Naive B cell (primary cell): Measurements from ENCODE around the gene CHPT1. TPM values are rescaled to one million over a fixed set of nuclear protein-coding genes. Genes with fewer than 3 reads are reported as not detected.

Source experiments
- ATAC-seq, 2 donors: fragments of 150-1000 bp; cut with Tn5 transposase; 2 replicates each; pipeline ENCODE4 v1.10.0; 2021; ENCODE audit warnings: low read depth in 2 of 2, mild to moderate bottlenecking in 2 of 2, moderate library complexity in 2 of 2
- DNase-seq: peaks from one replicate; pipeline ENCODE4 v3.0.0; 2022
- H3K27ac Mint-ChIP-seq, 6 donors: one replicate each; pipeline ENCODE4 v1.8.0; 2020 to 2022; ENCODE audit warnings: mild to moderate bottlenecking in 6 of 6, mixed read lengths in 6 of 6, moderate library complexity in 5 of 6, inconsistent platforms in 2 of 6
- H3K27me3 Mint-ChIP-seq, 3 donors: one replicate each; pipeline ENCODE4 v1.8.0; 2021 to 2022; ENCODE audit warnings: mixed read lengths in 3 of 3, mild to moderate bottlenecking in 1 of 3
- H3K36me3 Mint-ChIP-seq, 2 donors: one replicate each; pipeline ENCODE4 v1.8.0; 2020 to 2022; ENCODE audit warnings: mixed read lengths in 2 of 2, inconsistent platforms in 1 of 2, mild to moderate bottlenecking in 1 of 2
- H3K4me1 Mint-ChIP-seq, 3 donors: one replicate each; pipeline ENCODE4 v1.8.0; 2020 to 2022; ENCODE audit warnings: mixed read lengths in 3 of 3, inconsistent platforms in 1 of 3, mild to moderate bottlenecking in 1 of 3, moderate library complexity in 1 of 3
- H3K4me3 Mint-ChIP-seq, 8 donors: one replicate each; pipeline ENCODE4 v1.8.0; 2020 to 2022; ENCODE audit warnings: mild to moderate bottlenecking in 8 of 8, mixed read lengths in 8 of 8, moderate library complexity in 8 of 8, inconsistent platforms in 2 of 8
- H3K9me3 Mint-ChIP-seq, 7 donors: one replicate each; pipeline ENCODE4 v1.8.0; 2020 to 2022; ENCODE audit warnings: mixed read lengths in 7 of 7, mild to moderate bottlenecking in 5 of 7, inconsistent platforms in 2 of 7, moderate library complexity in 1 of 7
- polyA plus RNA-seq, 6 donors: library from polyadenylated mRNA; unstranded; fragments of 300-500 nt; fragmentation: Illumina TruSeq; gene quantifications; one replicate each; pipeline ENCODE4 v1.2.3, GENCODE V29; 2021; ENCODE audit warnings: low read depth in 6 of 6

CHPT1 gene
- polyA plus RNA-seq, 6 donors from 2014 or later = 88.3 to 185 (median 105) TPM

DNA sequence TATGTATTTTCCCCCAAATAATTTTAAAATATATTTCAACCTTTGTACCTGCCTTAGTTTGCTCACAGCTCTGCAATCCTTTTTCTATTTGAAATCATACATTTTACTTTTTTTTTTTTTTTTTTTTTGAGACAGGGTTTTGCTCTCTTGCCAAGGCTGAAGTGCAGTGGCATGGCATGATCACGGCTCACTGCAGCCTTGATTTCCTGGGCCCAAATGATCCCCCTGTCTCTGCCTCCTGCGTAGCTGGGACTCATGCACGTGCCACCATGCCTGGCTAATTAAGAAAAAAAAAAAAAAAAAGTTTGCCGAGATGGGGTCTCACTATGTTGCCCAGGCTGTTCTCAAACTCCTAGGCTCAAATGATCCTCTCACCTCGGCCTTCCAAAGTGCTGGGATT, 43.1 kb downstream of the CHPT1 start:
- peaks cover 42 to 49% (median 43%) of the 10 kb centered on the region in 3 donors for H3K4me1 Mint-ChIP-seq
- no peak overlapping the region for H3K4me3 Mint-ChIP-seq
- no peaks in the 10 kb centered on the region for H3K27me3 Mint-ChIP-seq
- ATAC-seq (no peak), DNase-seq (no peak)
- peak overlapping the region in 4 of 6 donors; percentile 63 to 100 (median 100) for H3K27ac Mint-ChIP-seq
- H3K36me3 Mint-ChIP-seq = peaks cover 18 to 21% of the 10 kb centered on the region in 2 donors
- no peaks in the 10 kb centered on the region for H3K9me3 Mint-ChIP-seq

DNA sequence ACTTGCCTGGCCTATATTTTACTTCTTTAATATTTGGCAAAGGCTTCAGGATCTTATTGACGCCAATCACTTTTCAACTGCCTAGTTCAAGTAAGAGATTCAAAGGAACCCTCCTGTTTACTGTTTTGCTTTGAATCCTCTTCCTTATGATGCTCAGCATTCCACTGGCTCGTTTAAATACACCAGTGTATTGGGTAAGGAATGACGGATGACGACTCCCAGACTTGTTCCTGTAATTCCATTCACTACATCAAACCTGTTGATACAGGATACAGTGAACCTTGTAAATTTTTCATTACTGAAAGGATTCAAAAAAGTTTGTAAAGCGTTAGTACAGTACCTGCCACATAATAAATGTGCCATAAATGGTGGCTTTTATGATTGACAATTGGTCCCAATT, 43.5 kb downstream of the CHPT1 start:
- Mint-ChIP-seq H3K27me3 (no peaks in the 10 kb centered on the region), H3K4me1 (peaks cover 42 to 52% (median 43%) of the 10 kb centered on the region in 3 donors), H3K36me3 (peaks cover 18 to 21% of the 10 kb centered on the region in 2 donors), H3K9me3 (no peaks in the 10 kb centered on the region), H3K4me3 (peak overlapping the region in 1 of 8 donors; percentile 75), H3K27ac (peak overlapping the region; percentile 99 to 100 (median 100))
- ATAC-seq = no peak
- no peak for DNase-seq

GRCh38 chr12:101743242-101743641, 45.8 kb downstream of the CHPT1 start:
- DNase-seq (no peak), ATAC-seq (no peak)
- Mint-ChIP-seq H3K4me3 (peak overlapping the region; percentile 34 to 91 (median 76)), H3K36me3 (peaks cover 12 to 24% of the 10 kb centered on the region in 2 donors), H3K4me1 (peaks cover 51 to 66% (median 55%) of the 10 kb centered on the region in 3 donors), H3K27ac (peak overlapping the region; percentile 99 to 100 (median 100)), H3K27me3 (no peaks in the 10 kb centered on the region), H3K9me3 (no peaks in the 10 kb centered on the region)

DNA sequence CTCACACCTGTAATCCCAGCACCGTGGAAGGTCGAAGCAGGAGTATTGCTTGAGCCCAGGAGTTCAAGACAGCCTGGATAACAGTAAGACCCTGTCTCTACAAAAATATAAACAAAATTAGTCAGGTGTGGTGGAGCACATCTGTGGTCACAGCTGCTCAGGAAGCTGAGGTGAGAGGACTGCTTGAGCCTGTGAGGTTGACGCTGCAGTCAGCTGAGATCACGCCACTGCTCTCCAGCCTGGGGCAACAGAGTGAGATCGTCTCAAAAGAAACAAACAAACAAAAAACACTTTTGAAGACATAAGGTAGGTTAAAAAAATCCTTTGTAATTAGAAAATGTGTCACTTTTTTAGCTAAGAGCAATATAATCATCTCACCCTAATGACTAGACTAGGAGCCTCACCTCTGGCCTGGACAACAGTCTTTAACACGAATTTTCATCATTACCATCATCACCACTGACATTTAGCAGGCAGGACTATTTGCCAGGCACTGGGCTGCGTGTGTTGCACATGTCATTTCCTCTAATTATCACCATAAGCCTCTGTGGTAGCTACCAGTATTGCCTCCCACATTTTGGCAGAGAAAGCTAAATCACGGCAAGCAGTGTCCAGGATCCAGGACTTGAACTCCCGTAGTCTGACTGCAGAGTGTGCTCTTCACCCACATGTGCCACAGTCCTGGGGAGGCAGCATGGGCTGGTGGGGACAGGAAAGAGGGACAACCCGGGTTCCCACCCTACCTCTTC, 46.5 kb downstream of the CHPT1 start:
- peaks cover 51 to 69% (median 59%) of the 10 kb centered on the region in 3 donors for H3K4me1 Mint-ChIP-seq

DNA sequence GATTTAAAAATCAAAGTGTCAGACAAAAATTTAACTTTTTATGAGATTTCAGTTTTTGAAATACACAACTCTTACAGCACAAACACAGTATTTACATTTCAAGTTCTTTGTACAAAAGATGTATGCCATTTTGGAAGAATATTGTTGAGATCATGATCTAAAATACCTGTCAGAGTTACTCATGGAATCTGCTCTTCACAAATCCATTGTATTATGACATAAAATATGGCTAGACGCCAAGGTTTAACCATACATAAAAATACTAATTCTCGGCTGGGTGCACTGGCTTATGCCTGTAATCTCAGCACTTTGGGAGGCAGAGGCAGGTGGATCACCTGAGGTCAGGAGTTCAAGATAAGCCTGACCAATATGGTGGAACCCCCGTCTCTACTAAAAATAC, 48.0 kb downstream of the CHPT1 start:
- peaks cover 28 to 40% of the 10 kb centered on the region in 2 donors for H3K36me3 Mint-ChIP-seq

More for the DNA sequence above, 46.5 kb downstream of the CHPT1 start:
- no peaks in the 10 kb centered on the region for H3K27me3 Mint-ChIP-seq
- ATAC-seq (peak; percentile 88), DNase-seq (peak; percentile 91)
- peaks cover 18 to 31% of the 10 kb centered on the region in 2 donors for H3K36me3 Mint-ChIP-seq
- H3K9me3 Mint-ChIP-seq = no peaks in the 10 kb centered on the region
- peak overlapping the region; percentile 34 to 91 (median 76) for H3K4me3 Mint-ChIP-seq
- peak overlapping the region; percentile 99 to 100 (median 100) for H3K27ac Mint-ChIP-seq

GRCh38 chr12:101746196-101746595, 48.8 kb downstream of the CHPT1 start:
- H3K27ac Mint-ChIP-seq = peak overlapping the region in 5 of 6 donors; percentile 47 to 100 (median 99)
- H3K36me3 Mint-ChIP-seq = peaks cover 29 to 37% of the 10 kb centered on the region in 2 donors

More for the DNA sequence above, 48.0 kb downstream of the CHPT1 start:
- Mint-ChIP-seq H3K4me1 (peaks cover 59 to 75% (median 59%) of the 10 kb centered on the region in 3 donors), H3K4me3 (peak overlapping the region in 4 of 8 donors; percentile 8 to 84 (median 44)), H3K9me3 (no peaks in the 10 kb centered on the region), H3K27me3 (no peaks in the 10 kb centered on the region), H3K27ac (peak overlapping the region; percentile 99 to 100 (median 100))
- no peak for ATAC-seq
- DNase-seq = no peak

GRCh38 chr12:101746661-101747060, 49.2 kb downstream of the CHPT1 start:
- Mint-ChIP-seq H3K36me3 (peaks cover 28 to 32% of the 10 kb centered on the region in 2 donors), H3K27ac (peak overlapping the region in 5 of 6 donors; percentile 67 to 100 (median 81)), H3K4me1 (peaks cover 51 to 66% (median 53%) of the 10 kb centered on the region in 3 donors), H3K27me3 (no peaks in the 10 kb centered on the region), H3K4me3 (peak overlapping the region in 1 of 8 donors; percentile 18), H3K9me3 (no peaks in the 10 kb centered on the region)
- DNase-seq = no peak
- ATAC-seq = no peak

More at GRCh38 chr12:101746196-101746595, 48.8 kb downstream of the CHPT1 start:
- H3K9me3 Mint-ChIP-seq = no peaks in the 10 kb centered on the region
- peaks cover 56 to 70% (median 57%) of the 10 kb centered on the region in 3 donors for H3K4me1 Mint-ChIP-seq
- ATAC-seq = no peak
- DNase-seq = no peak
- no peaks in the 10 kb centered on the region for H3K27me3 Mint-ChIP-seq
- no peak overlapping the region for H3K4me3 Mint-ChIP-seq

- ATAC-seq (no peak), DNase-seq (no peak)
- Mint-ChIP-seq H3K36me3 (peaks cover 30% of the 10 kb centered on the region in 2 donors), H3K27ac (peak overlapping the region; percentile 53 to 100 (median 82)), H3K4me1 (peaks cover 43 to 55% (median 45%) of the 10 kb centered on the region in 3 donors), H3K9me3 (no peaks in the 10 kb centered on the region), H3K27me3 (no peaks in the 10 kb centered on the region), H3K4me3 (peak overlapping the region in 1 of 8 donors; percentile 31)
Observed at GRCh38 chr12:101747697-101748096, 50.3 kb downstream of the CHPT1 start.

DNA sequence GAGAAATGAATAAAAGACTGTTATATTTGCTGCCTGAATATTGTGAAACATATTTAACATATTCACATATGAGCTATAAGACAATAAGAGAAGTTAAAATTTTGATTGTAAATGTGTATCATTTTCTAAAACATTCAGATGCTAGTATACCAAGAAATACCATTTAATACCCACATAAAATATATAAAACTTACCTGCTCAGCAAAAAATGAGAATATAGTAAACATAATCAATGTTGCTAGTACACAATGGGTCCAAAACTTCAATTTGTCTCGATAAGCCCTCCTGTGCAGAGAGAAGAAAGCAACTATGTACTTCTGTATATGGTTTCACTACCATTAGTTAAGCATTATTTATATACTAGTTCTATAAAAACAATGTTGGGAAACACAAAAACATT, 51.5 kb downstream of the CHPT1 start:
- no peak overlapping the region for H3K4me3 Mint-ChIP-seq
- H3K4me1 Mint-ChIP-seq = peaks cover 31 to 47% (median 32%) of the 10 kb centered on the region in 3 donors
- H3K27me3 Mint-ChIP-seq = no peaks in the 10 kb centered on the region
- ATAC-seq = no peak
- H3K36me3 Mint-ChIP-seq = peaks cover 30 to 33% of the 10 kb centered on the region in 2 donors
- peak overlapping the region in 3 of 6 donors; percentile 44 to 100 (median 74) for H3K27ac Mint-ChIP-seq
- DNase-seq = no peak
- no peaks in the 10 kb centered on the region for H3K9me3 Mint-ChIP-seq

DNA sequence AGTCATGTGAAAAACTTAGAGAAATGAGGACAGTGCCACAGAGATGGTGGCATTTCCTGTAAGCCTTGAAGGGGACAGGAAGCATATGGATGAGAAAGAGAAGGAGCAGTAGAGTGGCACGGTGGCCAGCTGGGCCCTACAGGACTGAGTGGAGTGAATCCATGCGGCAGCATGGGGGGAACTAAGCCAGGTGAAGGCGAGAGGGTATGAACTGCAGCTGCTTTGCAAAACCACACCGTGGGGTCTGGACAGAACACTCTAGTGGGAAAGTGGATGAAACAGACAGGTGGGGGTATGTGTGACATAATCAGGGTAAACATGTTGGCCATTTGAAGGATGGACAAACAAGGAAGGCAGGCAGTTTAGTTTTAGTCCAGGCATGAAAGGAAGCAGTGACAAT, 52.2 kb downstream of the CHPT1 start:
- peaks cover 23 to 39% (median 26%) of the 10 kb centered on the region in 3 donors for H3K4me1 Mint-ChIP-seq
- no peaks in the 10 kb centered on the region for H3K9me3 Mint-ChIP-seq
- H3K27me3 Mint-ChIP-seq = no peaks in the 10 kb centered on the region
- H3K27ac Mint-ChIP-seq = peak overlapping the region in 5 of 6 donors; percentile 74 to 100 (median 84)
- H3K36me3 Mint-ChIP-seq = peaks cover 30 to 33% of the 10 kb centered on the region in 2 donors
- no peak for ATAC-seq
- H3K4me3 Mint-ChIP-seq = peak overlapping the region in 1 of 8 donors; percentile 26
- no peak for DNase-seq

DNA sequence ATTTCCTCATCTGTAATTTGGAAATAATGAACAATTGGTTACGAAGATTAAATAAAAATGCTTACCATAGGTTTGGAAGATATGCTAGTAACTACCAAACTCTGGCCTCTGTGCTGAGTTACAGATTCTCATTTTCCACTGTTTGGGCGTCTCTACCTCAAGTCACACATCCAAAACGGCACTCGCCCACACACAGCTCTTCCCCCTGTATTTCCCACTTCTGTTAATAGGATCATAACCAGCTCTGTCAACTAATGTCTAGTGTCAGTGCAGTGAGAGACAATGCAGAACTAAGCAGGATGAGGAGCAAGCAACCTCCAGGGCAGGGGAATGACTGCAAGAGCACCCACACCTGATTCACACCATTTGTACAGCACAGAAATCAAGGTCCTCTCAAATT, 52.7 kb downstream of the CHPT1 start:
- no peak for DNase-seq
- Mint-ChIP-seq H3K4me1 (peaks cover 21 to 34% (median 25%) of the 10 kb centered on the region in 3 donors), H3K36me3 (peaks cover 29 to 33% of the 10 kb centered on the region in 2 donors), H3K9me3 (no peaks in the 10 kb centered on the region), H3K27me3 (no peaks in the 10 kb centered on the region), H3K4me3 (peak overlapping the region in 1 of 8 donors; percentile 26), H3K27ac (peak overlapping the region in 5 of 6 donors; percentile 19 to 100 (median 74))
- no peak for ATAC-seq

DNA sequence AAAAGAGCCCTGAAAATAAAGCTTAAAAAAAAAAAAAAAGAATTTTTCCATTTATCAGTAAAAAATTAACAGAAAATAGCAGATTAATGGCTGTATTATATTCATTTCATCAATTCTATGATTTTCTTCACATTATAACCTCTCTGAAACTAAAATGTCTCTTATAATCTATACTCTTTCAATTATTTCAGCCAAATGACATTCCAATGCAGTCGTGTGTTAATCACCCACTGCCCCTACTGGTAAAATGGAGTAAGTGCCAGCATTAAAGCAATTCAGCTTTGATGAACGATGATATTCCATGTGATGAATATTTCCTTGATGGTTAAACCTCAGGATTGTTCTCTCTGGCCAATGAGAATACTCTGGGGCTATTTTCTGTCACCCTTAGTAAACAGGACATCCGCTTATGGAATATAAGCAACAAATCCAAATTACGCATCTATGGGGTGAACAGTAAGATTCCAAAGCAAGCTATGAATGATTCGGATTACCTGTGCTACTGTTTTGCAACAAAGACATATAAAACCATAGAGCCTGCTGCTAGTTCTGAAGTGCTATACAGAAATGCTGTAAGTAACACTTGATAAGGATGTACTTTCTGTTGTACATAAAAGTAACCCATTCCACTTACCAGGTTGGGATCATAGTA, 62.1 kb downstream of the CHPT1 start:
- DNase-seq (peak; percentile 41), ATAC-seq (peak; percentile 67 to 82)
- Mint-ChIP-seq H3K4me1 (peaks cover 0 to 19% (median 9%) of the 10 kb centered on the region in 3 donors), H3K9me3 (no peaks in the 10 kb centered on the region), H3K27me3 (no peaks in the 10 kb centered on the region), H3K27ac (no peak overlapping the region), H3K4me3 (no peak overlapping the region), H3K36me3 (peaks cover 0 to 5% of the 10 kb centered on the region in 2 donors)

- peaks cover 0 to 5% of the 10 kb centered on the region in 2 donors for H3K36me3 Mint-ChIP-seq
- H3K9me3 Mint-ChIP-seq = no peaks in the 10 kb centered on the region
- H3K27me3 Mint-ChIP-seq = no peaks in the 10 kb centered on the region
- H3K4me1 Mint-ChIP-seq = peaks cover 0 to 19% (median 9%) of the 10 kb centered on the region in 3 donors
- H3K27ac Mint-ChIP-seq = peak overlapping the region in 1 of 6 donors; percentile 15
- no peak for DNase-seq
- no peak for ATAC-seq
- no peak overlapping the region for H3K4me3 Mint-ChIP-seq
Observed at GRCh38 chr12:101761350-101761749, 63.9 kb downstream of the CHPT1 start.
